Measurements from ENCODE around the gene LYRM2.
A peak's percentile ranks its signal among the peaks of the same experiment; 100 is the strongest.

DNA sequence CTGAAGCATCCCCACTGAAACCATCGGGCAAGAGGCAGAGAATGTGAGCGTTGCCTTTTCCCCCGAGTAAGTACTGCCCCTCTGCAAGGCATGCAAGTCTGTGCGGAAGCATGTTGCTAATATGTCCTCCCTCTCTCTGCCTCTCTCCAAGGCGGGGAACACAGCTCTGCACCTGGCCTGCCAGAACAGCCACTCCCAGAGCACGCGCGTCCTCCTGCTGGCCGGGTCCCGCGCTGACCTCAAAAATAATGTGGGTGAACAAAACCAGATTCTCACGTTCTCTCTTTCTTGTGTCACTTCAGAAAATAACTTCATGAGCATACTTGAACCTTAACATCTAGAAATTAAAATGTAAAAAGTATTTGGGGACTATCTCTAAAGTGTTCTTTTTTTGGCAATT lies 26.4 kb downstream of the LYRM2 start:
- TF ChIP-seq, protein P1, sequence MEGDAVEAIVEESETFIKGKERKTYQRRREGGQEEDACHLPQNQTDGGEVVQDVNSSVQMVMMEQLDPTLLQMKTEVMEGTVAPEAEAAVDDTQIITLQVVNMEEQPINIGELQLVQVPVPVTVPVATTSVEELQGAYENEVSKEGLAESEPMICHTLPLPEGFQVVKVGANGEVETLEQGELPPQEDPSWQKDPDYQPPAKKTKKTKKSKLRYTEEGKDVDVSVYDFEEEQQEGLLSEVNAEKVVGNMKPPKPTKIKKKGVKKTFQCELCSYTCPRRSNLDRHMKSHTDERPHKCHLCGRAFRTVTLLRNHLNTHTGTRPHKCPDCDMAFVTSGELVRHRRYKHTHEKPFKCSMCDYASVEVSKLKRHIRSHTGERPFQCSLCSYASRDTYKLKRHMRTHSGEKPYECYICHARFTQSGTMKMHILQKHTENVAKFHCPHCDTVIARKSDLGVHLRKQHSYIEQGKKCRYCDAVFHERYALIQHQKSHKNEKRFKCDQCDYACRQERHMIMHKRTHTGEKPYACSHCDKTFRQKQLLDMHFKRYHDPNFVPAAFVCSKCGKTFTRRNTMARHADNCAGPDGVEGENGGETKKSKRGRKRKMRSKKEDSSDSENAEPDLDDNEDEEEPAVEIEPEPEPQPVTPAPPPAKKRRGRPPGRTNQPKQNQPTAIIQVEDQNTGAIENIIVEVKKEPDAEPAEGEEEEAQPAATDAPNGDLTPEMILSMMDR (IDR thresholded peaks at IDR 0.05; ENCODE audit: control extremely low read depth in 1 of 3, insufficient read depth in 1 of 3, low read depth in 1 of 3, low read length in 3 of 3): peak; percentile 47 to 62 (median 57)
- TF ChIP-seq POLR2A (IDR thresholded peaks at IDR 0.05; ENCODE audit: control extremely low read depth in 1 of 2, low read depth in 2 of 2, low read length in 2 of 2): no peak
